Prostate gland (tissue), 2 donors: Measurements from ENCODE around the gene HSPA5.

Source experiments
- CTCF ChIP-seq, 4 experiments: fragments of 200-600 bp in 2 of 4; fragments of 450-650 bp in 2 of 4; sonication (generic) in 2 of 4; IDR thresholded peaks; 1 replicate in 3 of 4; 2 replicates in 1 of 4; pipeline ENCODE4 v1.5.1; 2016 to 2019; ENCODE audit warnings: antibody characterized with exemption in 4 of 4, mild to moderate bottlenecking in 2 of 4, moderate library complexity in 2 of 4
- POLR2A ChIP-seq: fragments of 450-650 bp; IDR thresholded peaks from one replicate; pipeline ENCODE4 v1.6.1; 2016; ENCODE audit warnings: antibody characterized with exemption, mild to moderate bottlenecking
- POLR2AphosphoS5 ChIP-seq: sonication (generic); formaldehyde crosslinking; IDR thresholded peaks from one replicate; pipeline ENCODE4 v1.6.1; 2017; ENCODE audit warnings: antibody characterized with exemption

GRCh38 chr9:125272697-125273096 is 31.6 kb upstream of the HSPA5 start:
- TF ChIP-seq CTCF (IDR thresholded peaks at IDR 0.05) (no peak), POLR2A (no peak), POLR2AphosphoS5 (peak; percentile 65)
